ENCODE results near the gene VPS36. TPM values are rescaled to one million over a fixed set of nuclear protein-coding genes. Genes with fewer than 3 reads are reported as not detected.
"Not testable (repeated sequence)": the region's sequence is repeated elsewhere in the genome, so short reads cannot be mapped to it uniquely, and the experiment has no call there.

Gene VPS36
- polyA plus RNA-seq, 3 donors, result 46.5 to 51.5 (median 49.4) TPM

DNA sequence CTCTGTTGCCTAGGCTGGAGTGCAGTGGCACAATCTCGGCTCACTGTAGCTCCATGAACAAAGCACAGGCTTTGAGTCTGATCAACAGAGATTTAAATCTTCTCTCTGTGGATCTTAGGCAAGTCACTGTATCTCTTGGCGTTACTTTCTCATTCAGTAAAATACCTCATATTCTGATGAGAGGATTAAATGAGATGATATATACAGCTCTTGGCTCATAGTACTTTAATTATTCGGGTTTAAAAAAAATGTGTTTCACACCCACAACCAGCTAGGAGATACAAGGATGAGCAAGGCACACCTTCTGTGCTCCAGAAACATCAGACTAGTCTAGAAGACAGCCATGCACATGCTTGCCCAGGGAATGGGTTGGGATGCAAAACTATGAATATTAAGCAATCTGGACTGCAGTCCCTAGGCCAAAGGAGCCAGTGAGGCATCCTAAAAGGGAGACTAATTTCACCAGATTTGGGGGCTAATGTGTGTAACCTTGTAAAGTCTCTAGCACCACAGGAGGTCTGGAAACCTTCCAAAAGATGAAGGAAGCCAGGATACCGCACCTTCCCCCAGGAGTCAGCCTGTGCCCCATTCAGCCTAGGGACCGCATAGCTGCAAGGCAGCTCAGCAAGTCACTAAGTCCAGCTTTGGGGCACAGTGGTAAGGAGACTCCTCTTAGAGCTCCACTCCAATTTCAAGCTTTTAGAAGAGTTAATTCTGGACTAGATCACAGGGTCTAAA, 2.5 kb downstream of the VPS36 start:
- no peak for DNase-seq (ENCODE audit: low read depth in 3 of 3, low spot score in 2 of 3)

DNA sequence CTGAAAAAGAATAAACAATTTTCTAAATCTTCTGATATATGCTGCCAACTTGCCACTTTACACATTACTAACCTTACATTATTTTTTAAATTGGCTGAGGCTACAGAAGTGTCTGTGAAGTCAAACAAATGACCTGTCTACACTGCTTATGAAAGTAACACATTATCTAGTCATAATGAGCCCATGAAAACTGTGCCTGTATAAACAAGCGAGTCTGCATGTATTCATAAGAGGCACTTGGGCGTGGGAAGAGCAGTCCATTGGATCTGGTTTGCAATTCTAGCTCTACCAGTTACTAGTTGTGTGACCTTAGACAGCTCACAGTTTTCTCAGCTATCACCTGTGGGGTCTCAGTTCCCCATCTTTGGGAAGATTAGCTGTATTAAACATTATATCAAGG, 3.1 kb downstream of the VPS36 start:
- no peak for DNase-seq (ENCODE audit: low read depth in 3 of 3, low spot score in 2 of 3)

DNA sequence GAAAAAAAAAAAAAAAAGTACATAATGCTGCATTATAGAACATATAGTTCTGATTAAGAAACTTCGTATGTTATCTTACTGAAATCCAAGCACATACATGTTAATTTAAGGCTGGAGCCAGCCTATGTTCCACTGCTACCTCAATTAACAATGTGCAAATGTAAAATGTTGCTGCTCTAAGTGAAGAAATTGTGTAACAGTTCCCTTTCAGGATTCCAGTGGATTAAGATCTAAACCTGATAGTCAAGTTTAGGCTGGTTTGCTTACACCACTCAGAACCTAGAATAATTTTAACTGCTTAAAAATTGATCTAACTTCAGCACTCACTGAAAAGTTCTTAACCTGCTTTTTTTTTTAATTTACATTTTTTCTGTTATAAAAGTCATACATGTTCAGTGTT, 4.2 kb downstream of the VPS36 start:
- no peak for DNase-seq (ENCODE audit: low read depth in 3 of 3, low spot score in 2 of 3)

DNA sequence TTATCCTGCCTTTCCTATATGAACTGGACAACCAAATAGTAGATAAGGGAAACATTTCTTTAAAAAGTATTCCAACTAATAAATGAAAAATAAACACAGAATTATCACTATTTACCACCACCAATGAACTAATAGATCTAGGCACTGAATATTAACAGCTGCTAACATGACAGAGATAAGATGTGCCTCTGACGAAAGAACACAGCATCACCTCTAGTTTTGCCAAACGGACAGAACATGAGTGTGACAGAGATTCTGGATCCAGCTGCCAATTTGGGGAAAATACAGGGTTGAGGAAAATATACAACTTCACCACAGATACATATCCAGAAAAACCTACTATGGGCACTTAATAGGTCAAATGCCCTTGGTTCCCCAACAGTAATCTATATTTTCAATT, 18.0 kb downstream of the VPS36 start:
- DNase-seq (ENCODE audit: low read depth in 3 of 3, low spot score in 2 of 3), result no peak

DNA sequence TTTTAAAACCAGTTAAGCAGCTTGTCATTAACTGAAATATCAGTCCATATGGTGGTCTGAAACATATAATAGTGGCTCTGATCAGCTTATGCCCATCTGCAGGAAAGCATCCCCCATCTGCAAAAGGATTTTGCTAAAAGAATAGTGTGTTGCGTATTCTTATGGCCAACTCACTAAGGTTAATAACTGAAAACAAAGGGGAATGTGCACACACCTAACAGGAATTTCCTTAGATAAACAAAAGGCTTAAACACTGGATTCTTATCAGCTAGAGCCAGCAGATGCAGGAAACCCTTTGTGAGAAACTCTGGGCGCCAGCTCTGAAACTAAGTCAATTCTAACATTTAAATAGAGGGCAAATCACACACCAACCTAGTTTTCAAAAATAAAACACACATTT, 22.1 kb downstream of the VPS36 start:
- DNase-seq (ENCODE audit: low read depth in 3 of 3, low spot score in 2 of 3), result no peak

DNA sequence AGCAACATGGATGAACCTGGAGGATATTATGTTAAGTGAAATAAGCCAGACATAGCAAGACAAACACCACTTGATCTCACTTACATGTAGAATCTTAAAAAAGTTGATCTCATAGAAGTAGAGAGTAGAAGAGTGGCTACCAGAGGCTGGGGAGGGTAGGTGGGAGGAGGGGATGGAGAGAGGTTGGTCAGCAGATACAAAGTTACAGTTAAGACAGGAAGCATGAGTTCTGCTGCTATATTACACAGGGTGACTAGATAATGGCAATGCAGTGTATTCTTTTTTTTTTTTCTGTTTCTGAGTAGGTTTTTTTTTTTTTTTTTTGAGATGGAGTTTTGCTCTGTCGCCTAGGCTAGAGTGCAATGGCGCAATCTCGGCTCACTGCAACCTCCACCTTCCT, 29.2 kb downstream of the VPS36 start:
- DNase-seq (ENCODE audit: low read depth in 3 of 3, low spot score in 2 of 3), result no peak

DNA sequence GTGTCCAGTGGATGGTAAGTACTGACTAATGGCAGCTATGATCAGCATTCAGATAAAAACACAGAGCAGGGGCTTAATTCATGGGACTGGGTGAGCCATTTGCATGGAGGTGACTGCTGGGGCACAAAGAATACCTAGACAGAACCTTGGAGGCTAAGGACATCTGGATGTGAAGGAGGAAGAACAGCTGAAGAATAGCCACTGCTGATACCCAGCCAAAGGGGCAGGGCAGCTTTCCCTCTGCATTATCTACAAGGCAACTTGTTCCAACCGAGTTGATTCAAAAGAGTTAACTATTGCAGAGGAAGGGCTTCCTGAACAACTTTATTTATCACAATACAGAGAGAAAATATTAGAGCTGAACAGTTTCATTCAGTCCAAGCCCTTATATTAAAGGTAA, 31.4 kb downstream of the VPS36 start:
- DNase-seq (ENCODE audit: low read depth in 3 of 3, low spot score in 2 of 3), result no peak

DNA sequence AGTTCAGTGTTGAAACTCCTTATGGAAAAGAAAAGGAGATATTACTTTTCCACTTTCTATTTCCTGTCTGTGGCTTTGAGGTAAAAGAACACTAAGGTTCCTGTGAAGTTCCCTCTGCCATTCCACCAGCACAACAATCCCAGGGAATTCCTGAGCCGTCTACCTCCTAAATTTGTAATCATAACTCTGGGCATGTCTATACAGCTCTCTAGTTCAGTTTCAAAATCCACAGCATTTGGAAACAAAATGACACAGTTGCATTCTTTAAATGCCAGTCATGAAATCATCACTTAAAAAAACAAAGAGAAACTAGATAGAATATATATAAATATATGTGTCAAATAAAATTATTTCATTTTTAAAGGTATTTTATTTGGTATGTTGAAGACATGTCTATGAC, 35.5 kb downstream of the VPS36 start:
- DNase-seq (ENCODE audit: low read depth in 3 of 3, low spot score in 2 of 3), result no peak

DNA sequence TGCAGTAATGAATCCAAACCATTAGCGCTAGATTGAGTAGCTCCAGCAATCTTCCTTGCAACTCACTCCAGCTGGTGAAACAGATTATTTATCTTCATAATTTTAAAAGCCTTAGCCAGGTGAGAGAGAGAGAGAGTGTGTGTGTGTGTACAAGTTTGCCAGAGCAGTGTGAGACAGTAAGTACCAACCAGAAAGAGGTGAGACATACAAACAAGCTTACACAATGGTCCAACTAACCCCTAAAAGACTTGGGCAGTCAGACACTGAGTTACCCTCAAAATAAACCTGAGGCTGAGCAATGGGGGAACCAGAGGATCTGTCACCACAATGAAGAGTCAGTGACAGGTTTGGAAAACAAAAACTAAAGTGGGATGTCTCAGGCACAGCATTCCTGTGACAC, 36.4 kb downstream of the VPS36 start:
- no peak for DNase-seq (ENCODE audit: low read depth in 3 of 3, low spot score in 2 of 3)

DNA sequence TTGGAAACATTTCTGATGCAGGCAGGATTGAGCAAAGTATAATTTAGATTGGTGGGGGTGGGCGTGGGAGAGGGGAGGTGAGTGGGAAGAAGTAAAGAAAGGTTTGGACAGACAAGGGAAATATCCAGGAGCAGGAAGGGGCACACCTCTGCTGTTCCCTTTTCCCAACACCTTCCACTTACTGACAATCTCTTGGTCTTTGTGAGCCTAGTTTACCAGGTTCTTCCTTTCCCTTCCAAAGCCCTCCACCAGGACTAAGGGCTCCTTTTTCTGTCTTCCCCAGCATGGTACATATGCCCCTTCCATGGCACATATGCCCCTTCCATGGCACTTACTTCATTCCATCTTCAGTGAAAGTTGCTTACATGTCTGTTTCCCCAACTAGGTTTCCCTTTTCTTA, 38.3 kb downstream of the VPS36 start:
- DNase-seq (ENCODE audit: low read depth in 3 of 3, low spot score in 2 of 3), result no peak

DNA sequence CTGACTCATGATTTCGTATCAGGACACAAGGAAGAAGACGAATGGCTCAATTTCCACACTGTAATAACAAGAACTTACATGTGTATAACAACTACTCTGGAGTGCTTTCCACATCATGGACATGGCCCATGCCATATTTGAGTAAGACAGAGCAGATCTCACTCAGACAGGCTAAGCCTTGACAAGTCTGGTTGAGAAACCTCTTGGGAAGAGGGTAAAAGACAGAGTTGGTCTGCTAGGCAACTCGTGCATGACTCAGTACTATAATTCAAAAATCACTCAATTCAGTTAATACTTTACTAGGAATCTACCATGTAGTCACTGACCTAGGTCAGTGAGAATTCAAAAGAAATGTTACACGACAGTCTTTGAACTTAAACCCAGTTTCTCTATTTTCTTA, 38.8 kb downstream of the VPS36 start:
- no peak for DNase-seq (ENCODE audit: low read depth in 3 of 3, low spot score in 2 of 3)

DNA sequence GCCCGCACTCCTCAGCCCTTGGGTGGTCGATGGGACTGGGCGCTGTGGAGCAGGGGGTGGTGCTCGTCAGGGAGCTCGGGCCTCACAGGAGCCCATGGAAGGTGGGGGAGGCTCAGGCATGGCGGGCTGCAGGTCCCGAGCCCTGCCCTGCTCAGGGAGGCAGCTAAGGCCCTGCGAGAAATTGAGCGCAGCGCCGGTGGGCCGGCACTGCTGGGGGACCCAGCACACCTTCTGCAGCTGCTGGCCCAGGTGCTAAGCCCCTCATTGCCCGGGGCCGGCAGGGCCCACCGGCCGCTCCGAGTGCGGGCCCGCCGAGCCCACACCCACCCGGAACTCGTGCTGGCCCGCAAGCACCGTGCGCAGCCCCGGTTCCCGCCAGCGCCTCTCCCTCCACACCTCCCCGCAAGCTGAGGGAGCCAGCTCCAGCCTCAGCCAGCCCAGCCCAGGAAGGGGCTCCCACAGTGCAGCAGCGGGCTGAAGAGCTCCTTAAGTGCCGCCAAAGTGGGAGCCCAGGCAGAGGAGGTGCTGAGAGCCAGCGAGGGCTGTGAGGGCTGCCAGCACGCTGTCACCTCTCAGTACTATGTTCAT, 42.3 kb downstream of the VPS36 start:
- DNase-seq (ENCODE audit: low read depth in 3 of 3, low spot score in 2 of 3), result not testable (repeated sequence)

DNA sequence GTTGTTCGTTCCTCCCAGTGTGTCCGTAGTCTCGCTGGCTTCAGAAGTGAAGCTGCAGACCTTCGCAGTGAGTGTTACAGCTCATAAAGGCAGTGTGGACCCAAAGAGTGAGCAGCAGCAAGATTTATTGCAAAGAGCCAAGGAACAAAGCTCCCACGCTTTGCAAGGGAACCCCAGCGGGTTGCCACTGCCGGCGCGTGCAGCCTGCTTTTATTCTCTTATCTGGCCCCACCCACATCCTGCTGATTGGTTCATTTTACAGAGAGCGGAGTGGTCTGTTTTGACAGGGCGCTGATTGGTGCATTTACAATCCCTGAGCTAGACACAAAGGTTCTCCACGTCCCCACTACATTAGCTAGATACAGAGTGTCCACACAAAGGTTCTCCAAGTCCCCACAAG, 43.0 kb downstream of the VPS36 start:
- DNase-seq (ENCODE audit: low read depth in 3 of 3, low spot score in 2 of 3), result not testable (repeated sequence)

DNA sequence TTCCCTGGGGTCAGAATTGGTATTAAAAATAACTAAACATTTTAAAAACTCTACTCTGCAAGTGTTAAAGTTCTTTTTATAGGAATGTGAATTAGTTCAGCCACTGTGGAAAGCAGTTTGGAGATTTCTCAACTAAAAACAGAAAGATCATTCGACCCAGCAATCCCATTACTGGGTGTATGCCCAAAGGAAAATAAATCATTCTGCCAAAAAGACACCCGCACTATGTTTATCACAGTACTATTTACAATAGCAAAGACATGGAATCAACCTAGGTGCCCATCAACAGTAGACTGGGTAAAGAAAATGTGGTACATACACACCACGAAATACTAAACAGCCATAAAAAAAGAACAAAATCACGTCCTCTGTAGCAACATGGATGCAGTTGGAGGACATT, 43.8 kb downstream of the VPS36 start:
- no peak for DNase-seq (ENCODE audit: low read depth in 3 of 3, low spot score in 2 of 3)

DNA sequence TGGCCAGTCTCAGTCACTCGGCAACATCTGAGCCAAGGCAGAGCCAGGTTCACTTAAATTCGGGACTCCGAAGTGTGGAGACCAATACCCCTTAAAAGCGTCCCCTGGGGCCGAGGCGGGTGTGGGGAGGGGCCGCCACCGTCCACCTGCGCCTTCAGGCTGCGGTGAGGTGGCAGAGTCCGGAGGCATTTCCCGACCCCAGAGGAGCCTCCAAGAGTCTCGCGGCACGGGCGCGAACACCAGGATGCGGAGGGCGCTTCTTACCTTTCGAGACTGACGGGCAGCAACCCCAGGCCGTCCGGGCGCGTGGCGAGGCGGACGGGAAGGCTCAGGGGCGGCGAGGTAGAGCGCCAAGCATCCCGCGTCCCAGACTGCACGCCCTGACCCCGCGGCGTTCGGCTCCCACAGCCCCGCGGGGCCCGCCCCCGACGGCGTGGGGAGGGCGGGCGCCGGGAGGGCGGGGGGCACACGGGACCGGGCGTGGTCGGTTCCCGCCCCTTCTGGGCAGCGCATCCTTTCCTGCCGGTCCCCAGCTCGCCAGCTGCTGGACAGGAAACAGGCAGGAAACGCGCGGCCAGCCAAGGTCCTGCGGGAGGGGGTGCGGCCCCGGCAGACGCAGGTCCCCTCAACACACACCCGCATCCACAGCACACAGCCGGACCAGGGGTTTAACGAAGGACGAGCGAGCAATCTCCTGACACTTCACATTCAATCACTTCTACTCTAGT, 44.5 kb downstream of the VPS36 start, which contains the start of gene THSD1:
THSD1 (minus strand) TSS at position 406 of the 728 bp plus-strand sequence. CDS start 3,572 bp downstream, outside the sequence.
- DNase-seq (ENCODE audit: low read depth in 3 of 3, low spot score in 2 of 3), result no peak

DNA sequence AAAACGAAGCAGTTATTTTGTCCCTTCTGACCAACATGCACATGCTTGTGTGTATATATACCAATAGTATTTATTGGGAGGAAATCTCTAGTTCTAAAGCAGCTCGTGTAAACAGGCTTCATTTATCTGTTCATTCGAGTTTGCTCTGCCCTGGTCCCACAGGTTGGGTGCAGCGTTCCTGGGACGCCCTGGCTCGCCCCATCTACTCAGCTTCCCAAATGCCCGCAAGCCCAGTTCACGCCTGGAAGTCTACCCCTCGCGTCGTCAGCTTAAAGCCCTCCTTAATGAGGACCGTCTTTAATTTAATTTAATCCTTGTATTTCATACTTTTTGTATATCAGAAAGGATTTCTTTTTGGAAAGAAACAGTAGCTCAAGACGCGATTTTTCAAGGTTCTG, 45.1 kb downstream of the VPS36 start:
- DNase-seq (ENCODE audit: low read depth in 3 of 3, low spot score in 2 of 3), result no peak

DNA sequence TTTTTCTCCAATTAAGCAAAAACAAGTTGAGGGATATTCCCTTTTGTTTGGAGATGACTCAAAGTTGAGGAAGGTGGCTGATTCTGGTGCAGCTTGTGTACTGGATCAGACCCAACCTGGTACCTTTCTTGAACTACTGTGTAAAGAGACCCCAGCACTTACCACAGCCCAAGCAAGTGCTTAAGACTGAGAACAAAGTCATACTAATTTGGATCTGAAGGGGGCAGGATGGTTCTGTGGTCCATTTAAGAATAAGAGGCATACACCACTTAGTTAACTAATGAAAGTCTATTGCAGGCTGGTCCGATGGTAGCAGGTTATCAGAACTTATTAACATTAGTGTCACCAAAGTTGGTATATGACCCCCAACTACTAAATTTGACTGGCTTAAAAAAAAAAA, 50.7 kb downstream of the VPS36 start:
- DNase-seq (ENCODE audit: low read depth in 3 of 3, low spot score in 2 of 3), result no peak

DNA sequence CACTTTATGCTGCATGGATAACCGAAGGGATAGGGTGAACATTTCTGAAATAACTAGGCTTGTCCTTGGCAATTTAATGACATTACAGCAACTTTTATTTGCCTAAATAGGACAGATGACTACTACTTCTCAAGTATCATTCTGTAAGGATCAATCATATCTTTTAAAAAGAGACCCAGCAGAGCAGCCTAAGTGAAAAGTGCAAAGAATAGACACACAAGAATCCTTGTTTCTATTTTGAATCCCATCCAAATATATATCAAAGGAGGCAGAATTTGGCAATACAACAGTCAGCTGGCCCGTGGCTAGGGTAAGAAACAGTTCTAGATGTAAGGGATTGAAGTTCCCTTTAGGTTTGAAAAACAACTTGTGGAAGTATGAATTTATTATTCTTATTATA, 51.4 kb downstream of the VPS36 start:
- no peak for DNase-seq (ENCODE audit: low read depth in 3 of 3, low spot score in 2 of 3)

DNA sequence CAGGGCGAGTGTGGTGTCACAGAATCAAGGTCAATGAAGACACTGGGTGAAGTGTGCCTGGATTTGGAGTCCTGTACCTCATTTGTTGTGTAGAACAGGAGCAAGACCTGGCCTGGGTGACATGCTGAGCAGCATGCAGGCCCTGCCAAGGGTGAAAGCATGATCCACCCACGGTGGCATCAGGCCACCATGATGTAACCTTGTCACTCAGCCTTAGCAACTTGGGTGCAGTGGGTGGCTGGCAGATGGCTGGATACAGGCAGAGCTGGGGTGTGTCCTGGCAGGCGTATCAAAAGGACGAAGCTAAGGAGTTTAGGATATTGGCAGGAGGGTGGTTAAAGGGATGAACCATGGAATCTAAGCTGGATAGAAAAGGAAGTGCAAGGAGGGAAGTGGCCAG, 54.7 kb downstream of the VPS36 start:
- DNase-seq (ENCODE audit: low read depth in 3 of 3, low spot score in 2 of 3), result no peak

DNA sequence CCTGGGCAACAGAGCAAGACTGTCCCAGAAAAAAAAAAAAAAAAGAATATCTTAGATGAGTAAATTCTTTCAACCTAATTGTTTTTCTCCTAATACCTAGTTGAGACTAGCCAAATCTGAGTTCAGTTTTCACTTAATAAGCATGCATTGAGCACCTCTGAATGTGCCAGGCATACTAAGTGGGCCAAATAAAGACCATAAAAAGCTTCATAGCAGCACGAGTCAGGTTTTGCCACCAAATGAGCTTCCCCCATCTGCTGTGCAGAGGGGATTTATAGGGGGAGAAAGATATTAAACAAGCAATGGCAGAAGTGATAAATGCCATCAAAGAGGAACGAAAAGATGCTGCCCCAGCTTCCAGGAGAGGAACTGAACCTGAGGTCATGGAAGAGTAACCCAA, 55.8 kb downstream of the VPS36 start:
- no peak for DNase-seq (ENCODE audit: low read depth in 3 of 3, low spot score in 2 of 3)

DNA sequence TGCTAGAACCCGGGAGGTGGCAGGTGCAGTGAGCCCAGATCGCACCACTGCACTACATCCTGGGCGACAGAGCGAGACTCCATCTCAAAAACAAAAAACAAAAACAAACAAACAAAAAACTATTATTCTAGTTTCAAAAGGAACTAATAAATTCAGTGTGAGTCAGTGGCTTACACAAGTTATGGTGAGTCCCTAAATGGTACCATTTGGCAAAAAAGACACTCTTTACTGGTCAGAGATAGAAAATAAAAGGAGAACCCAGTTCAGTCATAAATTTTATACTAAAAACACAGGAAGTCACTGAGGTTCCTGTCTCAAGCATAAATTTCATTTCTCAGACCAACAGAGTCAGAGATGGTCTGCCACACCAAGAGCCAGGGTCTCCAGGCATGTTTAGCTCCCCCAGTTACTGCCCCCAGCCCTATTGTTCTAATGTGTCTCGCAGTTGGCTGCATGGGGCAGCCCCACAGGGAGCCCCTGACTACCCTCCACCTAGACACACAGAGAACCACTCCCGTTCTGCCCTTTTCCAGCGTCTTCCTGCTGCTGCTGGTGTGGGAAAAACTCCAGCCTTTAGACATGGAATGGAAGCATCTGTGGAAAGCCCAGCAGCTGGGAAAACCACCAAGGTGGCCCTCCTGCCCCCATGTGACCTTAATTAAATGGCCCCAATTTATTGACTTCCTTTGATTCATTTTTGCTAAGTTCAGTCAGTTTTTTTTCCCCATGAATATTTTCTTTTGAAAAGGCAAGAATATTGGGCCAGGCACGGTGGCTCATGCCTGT, 56.7 kb downstream of the VPS36 start:
- DNase-seq (ENCODE audit: low read depth in 3 of 3, low spot score in 2 of 3), result no peak

All from right renal cortex interstitium (tissue), 3 donors.